Liver (tissue), 9 donors: ENCODE results near the gene RBM23. TPM values are rescaled to one million over a fixed set of nuclear protein-coding genes. Genes with fewer than 3 reads are reported as not detected.

Source experiments
- DNase-seq: peaks from one replicate; pipeline ENCODE4 v3.0.0-alpha.2; 2017; ENCODE audit warnings: low spot score
- H3K27ac ChIP-seq, 2 donors: one replicate each; pipeline ENCODE4 v1.7.0; 2013; ENCODE audit warnings: inconsistent platforms in 2 of 2, low read length in 2 of 2, control low read depth in 1 of 2, low read depth in 1 of 2, mild to moderate bottlenecking in 1 of 2
- H3K27me3 ChIP-seq, 4 donors: one replicate each; pipeline versions ENCODE4 v1.6.1 to v1.7.0; 2013; ENCODE audit warnings: low read length in 3 of 4, inconsistent platforms in 1 of 4, mild to moderate bottlenecking in 1 of 4, moderate library complexity in 1 of 4; ENCODE audit not compliant: control insufficient read depth in 4 of 4, insufficient read depth in 4 of 4
- H3K36me3 ChIP-seq, 4 donors: one replicate each; pipeline versions ENCODE4 v1.6.1 to v1.7.0; 2013; ENCODE audit warnings: low read length in 3 of 4, mild to moderate bottlenecking in 3 of 4, low read depth in 1 of 4, moderate library complexity in 1 of 4; ENCODE audit not compliant: control insufficient read depth in 4 of 4, insufficient read depth in 3 of 4
- H3K4me1 ChIP-seq, 4 donors: one replicate each; pipeline versions ENCODE4 v1.6.1 to v1.7.0; 2013; ENCODE audit warnings: low read length in 3 of 4, mild to moderate bottlenecking in 3 of 4, moderate library complexity in 1 of 4; ENCODE audit not compliant: control insufficient read depth in 4 of 4, insufficient read depth in 4 of 4
- H3K4me3 ChIP-seq, 3 donors: one replicate each; pipeline versions ENCODE4 v1.6.1 to v1.7.0; 2013; ENCODE audit warnings: low read length in 3 of 3, control low read depth in 1 of 3, low read depth in 1 of 3, mild to moderate bottlenecking in 1 of 3
- H3K9ac ChIP-seq, 2 donors: one replicate each; pipeline ENCODE4 v1.7.0; 2013; ENCODE audit warnings: low read length in 2 of 2, mild to moderate bottlenecking in 2 of 2, moderate library complexity in 2 of 2, control low read depth in 1 of 2, low read depth in 1 of 2
- H3K9me3 ChIP-seq, 4 donors: one replicate each; pipeline versions ENCODE4 v1.6.1 to v1.7.0; 2013; ENCODE audit warnings: low read length in 3 of 4; ENCODE audit not compliant: control insufficient read depth in 4 of 4
- ATF3 ChIP-seq: IDR thresholded peaks from 2 replicates; pipeline ENCODE4 v1.6.1; 2016; ENCODE audit warnings: antibody characterized with exemption
- CTCF ChIP-seq: fragments of 150-350 bp; IDR thresholded peaks from 2 replicates; pipeline ENCODE4 v1.5.1; 2017; ENCODE audit warnings: improper control_type of control experiment, low read depth, low read length; ENCODE audit not compliant: missing input control
- EGR1 ChIP-seq, 2 donors: IDR thresholded peaks; 2 replicates each; pipeline ENCODE4 v1.6.1; 2016 to 2018; ENCODE audit warnings: antibody characterized with exemption in 2 of 2, low read depth in 2 of 2
- FOXA1 ChIP-seq: IDR thresholded peaks from 2 replicates; pipeline ENCODE4 v1.6.1; 2016; ENCODE audit warnings: antibody characterized with exemption
- FOXA2 ChIP-seq: IDR thresholded peaks from 2 replicates; pipeline ENCODE4 v1.6.1; 2016; ENCODE audit warnings: antibody characterized with exemption
- GABPA ChIP-seq, 2 donors: IDR thresholded peaks in 1 of 2; conservative IDR thresholded peaks in 1 of 2; 2 replicates each; pipeline ENCODE4 v1.6.1; 2016; ENCODE audit warnings: antibody characterized with exemption in 2 of 2, mild to moderate bottlenecking in 1 of 2, moderate library complexity in 1 of 2
- HNF4A ChIP-seq, 2 donors: conservative IDR thresholded peaks; 2 replicates each; pipeline ENCODE4 v1.6.1; 2016; ENCODE audit warnings: antibody characterized with exemption in 2 of 2, mild to moderate bottlenecking in 2 of 2
- NR2F2 ChIP-seq: IDR thresholded peaks from 2 replicates; pipeline ENCODE4 v1.6.1; 2016; ENCODE audit warnings: antibody characterized with exemption
- RAD21 ChIP-seq, 2 donors: IDR thresholded peaks; 2 replicates each; pipeline ENCODE4 v1.6.1; 2016; ENCODE audit warnings: antibody characterized with exemption in 2 of 2, mild to moderate bottlenecking in 2 of 2
- RXRA ChIP-seq, 2 donors: IDR thresholded peaks; 2 replicates each; pipeline ENCODE4 v1.6.1; 2017 to 2018; ENCODE audit warnings: antibody characterized with exemption in 2 of 2, mild to moderate bottlenecking in 1 of 2
- SP1 ChIP-seq: IDR thresholded peaks from 2 replicates; pipeline ENCODE4 v1.6.1; 2018; ENCODE audit warnings: antibody characterized with exemption, mild to moderate bottlenecking
- TAF1 ChIP-seq: conservative IDR thresholded peaks from 2 replicates; pipeline ENCODE4 v1.6.1; 2016; ENCODE audit warnings: antibody characterized with exemption, mild to moderate bottlenecking
- YY1 ChIP-seq: IDR thresholded peaks from 2 replicates; pipeline ENCODE4 v1.6.1; 2016; ENCODE audit warnings: antibody characterized with exemption, mild to moderate bottlenecking
- WGBS: extraction: QIAGEN DNeasy Blood & Tissue Kit; methylation state at CpG from one replicate; pipeline ENCODE4 v1.1.7; 2013; 5-methylcytosine and 5-hydroxymethylcytosine counted together
- polyA plus RNA-seq, 2 donors: library from polyadenylated mRNA; stranded (reverse) in 1 of 2; unstranded in 1 of 2; fragments of 200-250 nt in 1 of 2; fragments of >200 nt in 1 of 2; fragmentation: Nextera tagmentation in 1 of 2; extraction: Ambion mirVana in 1 of 2; gene quantifications; one replicate each; pipeline versions ENCODE4 v1.2.1 to v1.2.3, GENCODE V29; 2013 to 2015
- total RNA-seq, 2 donors: library from RNA; depleted of rRNA; stranded (reverse); fragments of >200 nt; gene quantifications; one replicate each; pipeline ENCODE4 v1.2.3, GENCODE V29; 2014
- donor health status: healthy.
- donor health status: healthy.
- donor health status: healthy.
- donor health status: healthy.
- donor health status: healthy.

Gene RBM23
- total and polyA plus RNA-seq, 4 donors = 22.3 to 242 (median 31.4) TPM

- Histone ChIP-seq H3K36me3 (peaks cover 0 to 22% (median 17%) of the 10 kb centered on the region in 4 donors), H3K4me3 (no peak overlapping the region), H3K9me3 (no peaks in the 10 kb centered on the region), H3K27ac (no peak overlapping the region), H3K4me1 (peaks cover 0 to 4% (median 2%) of the 10 kb centered on the region in 4 donors), H3K9ac (no peak overlapping the region), H3K27me3 (no peaks in the 10 kb centered on the region)
- TF ChIP-seq ATF3 = no peak
- TF ChIP-seq GABPA (IDR thresholded peaks at IDR 0.05 in 1 of 2, conservative IDR thresholded peaks at IDR 0.05 in 1 of 2) = no peak
- TF ChIP-seq YY1 = no peak
- no peak for TF ChIP-seq CTCF
- no peak for TF ChIP-seq FOXA2
- TF ChIP-seq NR2F2 = no peak
- no peak for TF ChIP-seq RAD21 (IDR thresholded peaks at IDR 0.05)
- TF ChIP-seq SP1 = no peak
- WGBS = 44% methylated on average over 7 of the region's 7 CpGs
- no peak for DNase-seq
These were observed 36.9 kb downstream of the RBM23 start for GRCh38 chr14:22882064-22882463.

- H3K27ac ChIP-seq = no peak overlapping the region
- TF ChIP-seq GABPA (IDR thresholded peaks at IDR 0.05 in 1 of 2, conservative IDR thresholded peaks at IDR 0.05 in 1 of 2) (no peak), FOXA1 (no peak), TAF1 (no peak), HNF4A (conservative IDR thresholded peaks at IDR 0.05) (no peak), CTCF (no peak), ATF3 (no peak), RXRA (IDR thresholded peaks at IDR 0.05) (no peak), EGR1 (IDR thresholded peaks at IDR 0.05; ENCODE audit: low read depth in 2 of 2) (no peak)
- no peaks in the 10 kb centered on the region for H3K27me3 ChIP-seq
- H3K4me1 ChIP-seq = peaks cover 0 to 4% (median 0%) of the 10 kb centered on the region in 4 donors
- H3K9ac ChIP-seq = no peak overlapping the region
- no peaks in the 10 kb centered on the region for H3K9me3 ChIP-seq
- H3K36me3 ChIP-seq = peaks cover 8 to 54% (median 43%) of the 10 kb centered on the region in 4 donors
- 87% methylated on average over 8 of the region's 8 CpGs for WGBS
- no peak for DNase-seq
- no peak overlapping the region for H3K4me3 ChIP-seq
These were observed 40.4 kb downstream of the RBM23 start for GRCh38 chr14:22878271-22879246.
